ENCODE measurements around the gene FCMR.

FCMR gene

GRCh38 chr1:206921772-206922265 lies at the start of gene FCMR:
TSS of gene FCMR (minus strand) at chr1:206921941. CDS start at chr1:206921854, 87 bp downstream.
- no peak for DNase-seq

GRCh38 chr1:206971029-206971655 lies 49.4 kb upstream of the FCMR start:
- no peak for DNase-seq

GRCh38 chr1:206970446-206970845 lies 48.7 kb upstream of the FCMR start, which contains the start of gene FCAMR:
TSS of gene FCAMR (minus strand) at chr1:206970460. CDS start at chr1:206970125, 335 bp downstream.
- no peak for DNase-seq

- DNase-seq, result no peak
These were observed 47.3 kb upstream of the FCMR start for GRCh38 chr1:206969090-206969489.

GRCh38 chr1:206967096-206967849 lies 45.5 kb upstream of the FCMR start:
- no peak for DNase-seq

- no peak for DNase-seq
These were observed 44.0 kb upstream of the FCMR start for GRCh38 chr1:206965781-206966180.

- DNase-seq, result no peak
These were observed 42.0 kb upstream of the FCMR start for GRCh38 chr1:206963740-206964139.

GRCh38 chr1:206963119-206963712 lies 41.5 kb upstream of the FCMR start:
- no peak for DNase-seq

GRCh38 chr1:206962272-206962671 lies 40.5 kb upstream of the FCMR start:
- DNase-seq, result no peak

- no peak for DNase-seq
These were observed 39.9 kb upstream of the FCMR start for GRCh38 chr1:206961668-206962067.

- DNase-seq, result no peak
These were observed 39.1 kb upstream of the FCMR start for GRCh38 chr1:206960676-206961386.

- no peak for DNase-seq
These were observed 36.4 kb upstream of the FCMR start for GRCh38 chr1:206958144-206958543.

- no peak for DNase-seq
These were observed 35.9 kb upstream of the FCMR start for GRCh38 chr1:206957639-206958038.

- DNase-seq, result peak; percentile 37
These were observed 34.0 kb upstream of the FCMR start for GRCh38 chr1:206955476-206956451.

GRCh38 chr1:206954459-206955342 lies 33.0 kb upstream of the FCMR start:
- DNase-seq, result no peak

GRCh38 chr1:206953626-206954025 lies 31.9 kb upstream of the FCMR start:
- DNase-seq, result no peak

- DNase-seq, result no peak
These were observed 31.4 kb upstream of the FCMR start for GRCh38 chr1:206953126-206953525.

GRCh38 chr1:206952171-206952570 lies 30.4 kb upstream of the FCMR start:
- no peak for DNase-seq

GRCh38 chr1:206951318-206952100 lies 29.8 kb upstream of the FCMR start:
- no peak for DNase-seq

GRCh38 chr1:206949641-206950040 lies 27.9 kb upstream of the FCMR start:
- DNase-seq, result no peak
